Cardiac fibroblast (primary cell): ENCODE results near the gene KLK15.

Experiments
- DNase-seq, 2 donors: peaks; one replicate each; pipeline versions ENCODE4 v3.0.0 to v3.0.0-alpha.2; 2010; ENCODE audit warnings: low read depth in 2 of 2
- H3K4me3 ChIP-seq, 2 donors: replicated peaks in 1 of 2; 1 replicate in 1 of 2; 2 replicates in 1 of 2; pipeline ENCODE4 v1.5.1; 2011; ENCODE audit warnings: low read depth in 2 of 2, low read length in 2 of 2, mild to moderate bottlenecking in 2 of 2, moderate library complexity in 1 of 2
- TF ChIP-seq, protein P1 (sequence below): IDR thresholded peaks from one replicate; pipeline ENCODE4 v1.5.1; 2011; ENCODE audit warnings: low read depth, mild to moderate bottlenecking, low read length, inconsistent platforms

Gene KLK15

DNA sequence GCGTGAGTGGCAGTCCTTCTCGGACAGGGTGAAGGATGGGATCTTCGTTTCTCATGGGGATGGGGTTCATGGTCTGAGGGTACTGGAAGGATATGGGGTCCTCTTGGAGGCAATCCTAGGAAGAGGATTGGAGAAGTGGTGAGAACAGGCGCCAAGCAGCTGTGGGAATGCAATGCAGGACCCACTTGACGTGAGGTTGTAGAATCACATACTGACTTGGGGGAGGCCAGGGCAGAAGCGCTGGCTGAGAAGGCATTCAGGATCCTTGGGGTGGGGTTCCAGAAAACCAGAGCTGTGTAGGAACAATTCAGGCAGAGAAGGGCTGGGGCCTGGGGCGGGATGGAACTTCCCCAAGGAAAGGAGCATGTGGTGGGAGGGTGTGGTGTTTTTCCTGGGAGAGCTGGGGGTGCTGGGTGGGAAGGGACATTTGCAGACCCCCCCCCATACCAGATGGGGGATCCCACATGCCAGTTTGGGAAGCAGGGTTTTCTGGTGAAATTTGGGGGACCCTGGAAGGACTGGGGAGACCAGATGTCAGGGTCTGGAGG, 10.6 kb downstream of the KLK15 start:
- DNase-seq, result no peak
- TF ChIP-seq, protein P1, sequence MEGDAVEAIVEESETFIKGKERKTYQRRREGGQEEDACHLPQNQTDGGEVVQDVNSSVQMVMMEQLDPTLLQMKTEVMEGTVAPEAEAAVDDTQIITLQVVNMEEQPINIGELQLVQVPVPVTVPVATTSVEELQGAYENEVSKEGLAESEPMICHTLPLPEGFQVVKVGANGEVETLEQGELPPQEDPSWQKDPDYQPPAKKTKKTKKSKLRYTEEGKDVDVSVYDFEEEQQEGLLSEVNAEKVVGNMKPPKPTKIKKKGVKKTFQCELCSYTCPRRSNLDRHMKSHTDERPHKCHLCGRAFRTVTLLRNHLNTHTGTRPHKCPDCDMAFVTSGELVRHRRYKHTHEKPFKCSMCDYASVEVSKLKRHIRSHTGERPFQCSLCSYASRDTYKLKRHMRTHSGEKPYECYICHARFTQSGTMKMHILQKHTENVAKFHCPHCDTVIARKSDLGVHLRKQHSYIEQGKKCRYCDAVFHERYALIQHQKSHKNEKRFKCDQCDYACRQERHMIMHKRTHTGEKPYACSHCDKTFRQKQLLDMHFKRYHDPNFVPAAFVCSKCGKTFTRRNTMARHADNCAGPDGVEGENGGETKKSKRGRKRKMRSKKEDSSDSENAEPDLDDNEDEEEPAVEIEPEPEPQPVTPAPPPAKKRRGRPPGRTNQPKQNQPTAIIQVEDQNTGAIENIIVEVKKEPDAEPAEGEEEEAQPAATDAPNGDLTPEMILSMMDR, result no peak
- no peak overlapping the region for H3K4me3 ChIP-seq

DNA sequence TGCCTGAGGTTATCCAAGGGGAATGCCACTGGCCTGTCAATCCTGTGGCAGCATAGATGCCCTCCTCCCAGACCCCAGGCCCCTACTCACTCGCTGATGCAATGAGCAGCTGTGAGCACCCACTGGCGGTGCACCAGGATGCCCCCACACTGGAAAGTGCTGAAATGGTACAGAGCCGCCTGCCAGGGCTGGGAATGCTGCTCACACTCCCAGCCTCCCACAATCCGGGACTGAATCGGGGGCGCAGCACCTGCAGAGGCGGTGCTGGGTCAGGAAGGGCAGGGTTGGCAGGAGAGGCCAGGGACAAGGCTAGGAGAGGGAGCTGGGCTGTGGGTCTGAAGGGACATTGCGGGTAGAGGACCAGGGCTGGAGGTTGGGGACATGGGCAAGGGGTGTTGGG, 11.8 kb downstream of the KLK15 start:
- TF ChIP-seq, protein P1, result no peak

DNA sequence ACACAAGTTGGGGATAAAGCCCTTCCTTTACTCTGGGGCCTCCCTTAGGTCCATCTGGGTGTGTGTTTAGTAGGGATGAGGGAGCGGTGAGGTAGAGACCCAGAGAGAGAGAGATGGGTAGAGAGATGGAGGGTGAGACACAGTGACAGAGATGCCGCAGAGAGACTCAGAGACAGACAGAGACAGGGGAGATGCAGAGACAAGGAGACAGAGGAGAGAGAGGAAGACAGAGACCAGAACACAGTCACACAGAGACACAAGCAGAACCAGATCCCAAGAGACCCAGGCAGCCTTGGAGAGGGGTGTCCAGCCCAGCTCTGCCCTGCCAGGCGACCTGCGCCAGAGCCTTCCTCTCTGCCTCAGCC, 12.1 kb downstream of the KLK15 start:
- H3K4me3 ChIP-seq, result no peak overlapping the region
- no peak for DNase-seq

More for the DNA sequence above, 11.8 kb downstream of the KLK15 start:
- DNase-seq, result no peak
- no peak overlapping the region for H3K4me3 ChIP-seq

DNA sequence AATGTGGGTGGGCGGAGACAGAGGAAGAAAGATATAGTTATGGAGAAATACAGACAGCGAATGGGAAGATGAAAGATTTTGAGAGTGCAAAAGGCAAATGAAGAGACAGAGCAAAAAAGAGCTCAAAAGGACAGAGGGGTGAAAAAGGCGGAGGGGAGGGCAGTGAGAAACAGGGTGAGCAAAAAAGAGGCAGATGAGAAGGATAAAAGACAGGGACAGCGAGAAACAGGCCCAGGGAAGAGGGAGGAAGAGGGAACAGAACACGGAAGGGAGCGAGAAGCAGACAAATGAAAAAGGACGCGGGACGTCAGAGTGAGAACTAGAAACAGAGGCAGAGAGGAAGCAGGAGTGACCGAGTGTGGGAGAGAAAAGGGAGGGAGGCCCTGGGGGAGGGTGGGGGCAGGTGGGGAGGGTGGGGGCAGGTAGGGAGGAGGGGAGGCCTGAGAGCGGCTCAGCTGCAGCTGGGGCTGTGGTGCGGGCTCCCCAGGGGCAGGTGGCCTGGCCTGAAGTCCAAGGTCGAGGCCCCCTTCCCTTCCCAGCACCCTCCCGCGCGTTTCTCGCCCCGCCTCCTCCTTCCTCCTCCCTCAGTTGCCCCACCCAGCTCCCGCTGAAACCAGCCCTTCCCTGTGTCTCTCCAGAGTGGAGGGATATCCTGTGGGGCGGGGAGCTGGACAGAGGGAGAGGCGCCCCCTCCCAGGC, 12.7 kb downstream of the KLK15 start:
- TF ChIP-seq, protein P1, result no peak
- H3K4me3 ChIP-seq, result no peak overlapping the region
- no peak for DNase-seq

More for the DNA sequence above, 12.1 kb downstream of the KLK15 start:
- TF ChIP-seq, protein P1, result no peak

DNA sequence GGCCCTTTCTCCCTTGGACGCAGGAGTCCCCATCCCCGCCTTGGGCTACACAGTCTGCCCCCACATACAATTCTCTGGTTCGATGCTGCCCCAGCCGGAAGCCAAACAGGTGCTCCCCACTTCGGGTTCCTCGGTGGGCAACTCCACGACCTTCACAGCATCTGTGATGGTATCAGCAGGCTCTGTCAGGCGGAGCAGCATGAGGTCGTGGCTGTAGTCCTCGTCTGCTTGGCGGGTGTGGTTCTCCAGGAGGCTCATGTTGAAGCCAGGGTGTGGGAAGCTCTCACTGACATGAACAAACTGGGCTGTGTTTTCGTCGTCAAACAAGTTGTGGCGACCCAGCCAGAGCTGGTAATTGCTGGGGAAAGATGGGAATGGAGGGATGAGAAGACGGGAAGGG, 13.3 kb downstream of the KLK15 start:
- no peak for DNase-seq
- TF ChIP-seq, protein P1, result no peak
- no peak overlapping the region for H3K4me3 ChIP-seq

DNA sequence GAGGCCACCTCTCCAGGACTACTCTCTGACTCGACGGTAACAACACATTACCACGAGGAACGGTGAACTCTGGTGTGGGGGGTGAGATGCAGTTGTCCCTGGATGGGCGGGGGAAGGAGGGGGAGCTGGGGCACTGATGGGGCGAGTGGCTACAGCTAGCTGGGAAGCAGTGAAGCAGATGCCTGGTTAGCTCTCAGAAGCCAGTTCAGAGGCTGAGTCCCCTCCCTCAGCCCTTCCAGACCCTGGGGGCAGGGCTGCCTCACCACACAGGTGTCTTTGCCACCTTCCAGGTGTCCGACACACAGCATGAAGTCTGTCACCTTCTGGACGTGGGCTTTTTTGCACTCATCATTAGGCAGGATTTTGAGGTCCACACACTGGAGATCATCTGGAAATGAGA, 13.7 kb downstream of the KLK15 start:
- no peak overlapping the region for H3K4me3 ChIP-seq
- no peak for DNase-seq
- TF ChIP-seq, protein P1, result no peak

DNA sequence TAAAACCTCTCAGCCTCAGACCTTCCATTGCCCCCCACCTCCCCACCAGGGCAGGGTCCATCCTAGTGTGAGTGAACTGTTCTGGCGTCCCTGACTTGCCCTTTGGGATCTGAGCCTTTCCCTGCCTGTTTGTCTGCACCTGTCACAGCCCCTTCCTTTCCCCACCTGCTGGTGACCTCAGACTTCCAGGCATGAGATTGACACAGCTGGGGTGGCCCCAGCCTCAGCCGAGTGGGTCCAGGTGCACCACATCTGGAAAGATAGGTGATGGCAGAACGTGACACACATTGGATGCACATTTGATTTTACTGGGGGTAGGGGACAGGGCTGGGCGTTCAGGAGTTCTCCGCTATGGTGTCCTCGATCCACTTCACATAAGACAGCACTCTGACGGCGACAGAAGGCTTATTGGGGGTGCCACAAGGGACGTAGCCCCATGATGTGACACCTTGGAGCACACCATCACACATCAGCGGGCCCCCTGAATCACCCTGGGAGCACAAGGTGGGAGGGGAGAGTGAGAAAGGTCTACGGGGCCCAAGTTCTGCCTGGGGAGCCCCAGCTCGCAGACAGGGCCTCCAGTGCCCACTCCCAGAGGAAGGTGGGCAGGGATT, 14.4 kb downstream of the KLK15 start:
- DNase-seq, result no peak
- TF ChIP-seq, protein P1, result no peak
- H3K4me3 ChIP-seq, result no peak overlapping the region
